SK-N-SH (cell line): ENCODE measurements around the gene BTRC. TPM values are rescaled to one million over a fixed set of nuclear protein-coding genes. Genes with fewer than 3 reads are reported as not detected.

Experiments used
- CTCF ChIA-PET: fragments of 300-600, 350-600 bp; formaldehyde crosslinking; extraction: SDS; loops from one replicate; lab custom pipeline; 2021; lab: Yijun Ruan, JAX
- POLR2A ChIA-PET: fragments of 350-600 bp; sonication (Branson Sonifier 250); formaldehyde crosslinking; extraction: SDS; loops from one replicate; lab custom pipeline; 2020; ENCODE audit warnings: antibody characterized with exemption, inconsistent platforms; lab: Yijun Ruan, JAX
- DNase-seq: peaks from one replicate; pipeline ENCODE4 v3.0.0; 2012
- H2AFZ ChIP-seq: fragments of 200-600 bp; sonication (generic); 2 replicates; pipeline ENCODE4 v1.8.1; 2016; ENCODE audit warnings: antibody characterized with exemption, mild to moderate bottlenecking, low read depth
- H3F3A ChIP-seq: fragments of 200-600 bp; sonication (generic); replicated peaks from 2 replicates; pipeline ENCODE3; 2016; ENCODE audit warnings: antibody characterized with exemption, mild to moderate bottlenecking; ENCODE audit not compliant: insufficient read depth
- H3K27ac ChIP-seq, 2 experiments: fragments of 200-500 bp in 1 of 2; fragments of 200-600 bp in 1 of 2; sonication (Bioruptor generic) in 1 of 2; sonication (generic), shearing (Covaris generic) in 1 of 2; 2 replicates each; pipeline versions ENCODE4 v1.5.1 to v1.6.1; 2014 to 2016; ENCODE audit warnings: low read depth in 2 of 2, inconsistent platforms in 1 of 2, low read length in 1 of 2, mild to moderate bottlenecking in 1 of 2, mixed read lengths in 1 of 2
- H3K27me3 ChIP-seq: fragments of 200-600 bp; sonication (generic), shearing (Covaris generic); 2 replicates; pipeline ENCODE4 v1.6.1; 2016; ENCODE audit warnings: mixed run types; ENCODE audit not compliant: insufficient read depth
- H3K36me3 ChIP-seq, 2 experiments: fragments of 200-500 bp in 1 of 2; fragments of 200-600 bp in 1 of 2; sonication (Bioruptor generic) in 1 of 2; sonication (generic) in 1 of 2; replicated peaks in 1 of 2; 2 replicates each; pipeline versions ENCODE3 to v1.5.1; 2014 to 2016; ENCODE audit warnings: low read length in 1 of 2, mild to moderate bottlenecking in 1 of 2; ENCODE audit not compliant: insufficient read depth in 2 of 2, control insufficient read depth in 1 of 2
- H3K4me1 ChIP-seq, 2 experiments: fragments of 200-500 bp in 1 of 2; fragments of 200-600 bp in 1 of 2; sonication (Bioruptor generic) in 1 of 2; sonication (generic), shearing (Covaris generic) in 1 of 2; 2 replicates each; pipeline versions ENCODE4 v1.5.1 to v1.6.1; 2014 to 2016; ENCODE audit warnings: low read depth in 1 of 2, low read length in 1 of 2, mixed run types in 1 of 2; ENCODE audit not compliant: insufficient read depth in 2 of 2, control insufficient read depth in 1 of 2
- H3K4me2 ChIP-seq: fragments of 200-600 bp; sonication (generic), shearing (Covaris generic); 2 replicates; pipeline ENCODE4 v1.6.1; 2017; ENCODE audit warnings: mixed run types
- H3K4me3 ChIP-seq, 2 experiments: fragments of 200-500 bp in 1 of 2; fragments of 200-600 bp in 1 of 2; sonication (Bioruptor generic) in 1 of 2; sonication (generic), shearing (Covaris generic) in 1 of 2; 2 replicates each; pipeline versions ENCODE4 v1.5.1 to v1.8.1; 2014 to 2016; ENCODE audit warnings: low read depth in 2 of 2, inconsistent platforms in 1 of 2, low read length in 1 of 2, mild to moderate bottlenecking in 1 of 2, mixed read lengths in 1 of 2, moderate library complexity in 1 of 2
- H3K79me2 ChIP-seq: fragments of 200-600 bp; sonication (generic); 2 replicates; pipeline ENCODE4 v1.8.1; 2017; ENCODE audit warnings: mild to moderate bottlenecking; ENCODE audit not compliant: insufficient read depth
- H3K9ac ChIP-seq: fragments of 200-600 bp; sonication (generic); 2 replicates; pipeline ENCODE4 v1.6.1; 2017; ENCODE audit warnings: mixed run types
- H3K9me2 ChIP-seq: fragments of 200-600 bp; sonication (generic); 2 replicates; pipeline ENCODE4 v1.6.1; 2017; ENCODE audit warnings: mixed run types
- H3K9me3 ChIP-seq: fragments of 200-600 bp; sonication (generic); 2 replicates; pipeline ENCODE4 v1.6.1; 2017; ENCODE audit warnings: mixed run types, mild to moderate bottlenecking, moderate library complexity
- H4K20me1 ChIP-seq: fragments of 200-600 bp; sonication (generic); 2 replicates; pipeline ENCODE4 v1.6.1; 2017; ENCODE audit warnings: mild to moderate bottlenecking, mixed run types; ENCODE audit not compliant: insufficient read depth
- EP300 ChIP-seq, 2 experiments: IDR thresholded peaks; 2 replicates each; pipeline versions ENCODE4 v1.4.0 to v1.6.1; 2012; ENCODE audit warnings: borderline replicate concordance in 1 of 2, low read depth in 1 of 2, low read length in 1 of 2
- GABPA ChIP-seq: IDR thresholded peaks from 2 replicates; pipeline ENCODE4 v1.4.0; 2012; ENCODE audit warnings: low read depth, mild to moderate bottlenecking
- GATA2 ChIP-seq: sonication (generic); formaldehyde crosslinking; IDR thresholded peaks from 2 replicates; pipeline ENCODE4 v1.5.0; 2020; ENCODE audit warnings: mild to moderate bottlenecking, missing genetic modification reagents
- JUND ChIP-seq: IDR thresholded peaks from 2 replicates; pipeline ENCODE4 v1.4.0; 2012
- MEF2A ChIP-seq: IDR thresholded peaks from 2 replicates; pipeline ENCODE4 v1.4.0; 2012; ENCODE audit warnings: low read depth, borderline replicate concordance
- RCOR1 ChIP-seq: fragments of 150-350 bp; IDR thresholded peaks from 2 replicates; pipeline ENCODE4 v1.6.1; 2017; ENCODE audit warnings: antibody characterized with exemption, low read length
- SMC3 ChIP-seq: IDR thresholded peaks from 2 replicates; pipeline ENCODE4 v1.6.1; 2012; ENCODE audit warnings: low read depth, low read length, improper control_type of control experiment
- TAF1 ChIP-seq: IDR thresholded peaks from 2 replicates; pipeline ENCODE4 v1.6.1; 2012; ENCODE audit warnings: low read depth, mild to moderate bottlenecking, low read length, moderate library complexity, borderline replicate concordance
- WGBS: methylation state at CpG from one replicate; pipeline ENCODE4 v1.1.6; 2017; ENCODE audit warnings: low lambda C conversion rate; 5-methylcytosine and 5-hydroxymethylcytosine counted together
- polyA plus RNA-seq, 3 experiments: library from polyadenylated mRNA; depleted of rRNA; stranded (reverse); fragments of >200 nt; gene quantifications; 2 replicates each; pipeline ENCODE4 v1.2.3, GENCODE V29; 2012
- TF ChIP-seq, protein P1 (sequence below): IDR thresholded peaks from 2 replicates; pipeline ENCODE4 v1.4.0; 2012; ENCODE audit warnings: low read depth
- TF ChIP-seq, protein P2 (sequence below): IDR thresholded peaks from 2 replicates; pipeline ENCODE4; 2012
- TF ChIP-seq, protein P3 (sequence below): fragments of 150-350 bp; IDR thresholded peaks from 2 replicates; pipeline ENCODE4 v1.6.1; 2016; ENCODE audit warnings: mild to moderate bottlenecking, low read depth, low read length
- TF ChIP-seq, protein P4 (sequence below): IDR thresholded peaks from 2 replicates; pipeline ENCODE4 v1.6.1; 2012; ENCODE audit warnings: mild to moderate bottlenecking, low read depth, low read length, moderate library complexity
- TF ChIP-seq, protein P5 (sequence below): IDR thresholded peaks from 2 replicates; pipeline ENCODE4 v1.4.0; 2012; ENCODE audit warnings: low read depth, borderline replicate concordance

BTRC gene
- polyA plus RNA-seq, 1 of the 3 experiments (the other 2 are of a cell fraction) = 6.5 TPM

DNA sequence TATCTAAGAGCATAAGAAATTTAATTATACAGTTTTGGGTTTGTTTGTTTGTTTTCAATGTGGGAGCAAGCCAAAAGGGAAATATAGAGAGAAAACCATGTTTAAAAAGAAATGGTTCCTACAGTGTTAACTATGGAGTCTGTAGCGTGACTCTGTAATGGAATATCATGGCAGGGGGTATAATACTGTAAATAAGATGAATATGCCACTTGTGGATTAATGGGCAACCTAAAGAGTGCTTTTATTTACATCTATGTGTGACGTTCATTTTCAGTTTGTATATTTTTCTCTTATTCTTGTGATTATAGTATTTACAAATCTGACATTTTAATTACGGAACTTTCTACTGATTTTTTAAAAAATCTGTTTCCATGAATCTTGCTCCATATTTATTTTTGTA lies 138.2 kb downstream of the BTRC start:
- H3F3A ChIP-seq = no peaks in the 10 kb centered on the region
- H3K9me2 ChIP-seq = no peaks in the 10 kb centered on the region
- H3K27ac ChIP-seq = no peak overlapping the region
- H2AFZ ChIP-seq = no peak overlapping the region
- H3K9ac ChIP-seq = no peak overlapping the region
- H3K4me3 ChIP-seq = no peak overlapping the region
- TF ChIP-seq, protein P1, sequence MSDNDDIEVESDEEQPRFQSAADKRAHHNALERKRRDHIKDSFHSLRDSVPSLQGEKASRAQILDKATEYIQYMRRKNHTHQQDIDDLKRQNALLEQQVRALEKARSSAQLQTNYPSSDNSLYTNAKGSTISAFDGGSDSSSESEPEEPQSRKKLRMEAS = no peak
- TF ChIP-seq EP300 (IDR thresholded peaks at IDR 0.05; ENCODE audit: borderline replicate concordance in 1 of 2, low read depth in 1 of 2, low read length in 1 of 2) (no peak), JUND (no peak), MEF2A (no peak), GABPA (no peak), RCOR1 (no peak), GATA2 (CRISPR knock-in tag) (no peak), TAF1 (no peak), SMC3 (no peak)
- TF ChIP-seq, protein P2, sequence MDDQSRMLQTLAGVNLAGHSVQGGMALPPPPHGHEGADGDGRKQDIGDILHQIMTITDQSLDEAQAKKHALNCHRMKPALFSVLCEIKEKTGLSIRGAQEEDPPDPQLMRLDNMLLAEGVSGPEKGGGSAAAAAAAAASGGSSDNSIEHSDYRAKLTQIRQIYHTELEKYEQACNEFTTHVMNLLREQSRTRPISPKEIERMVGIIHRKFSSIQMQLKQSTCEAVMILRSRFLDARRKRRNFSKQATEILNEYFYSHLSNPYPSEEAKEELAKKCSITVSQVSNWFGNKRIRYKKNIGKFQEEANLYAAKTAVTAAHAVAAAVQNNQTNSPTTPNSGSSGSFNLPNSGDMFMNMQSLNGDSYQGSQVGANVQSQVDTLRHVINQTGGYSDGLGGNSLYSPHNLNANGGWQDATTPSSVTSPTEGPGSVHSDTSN = no peak
- TF ChIP-seq, protein P3, sequence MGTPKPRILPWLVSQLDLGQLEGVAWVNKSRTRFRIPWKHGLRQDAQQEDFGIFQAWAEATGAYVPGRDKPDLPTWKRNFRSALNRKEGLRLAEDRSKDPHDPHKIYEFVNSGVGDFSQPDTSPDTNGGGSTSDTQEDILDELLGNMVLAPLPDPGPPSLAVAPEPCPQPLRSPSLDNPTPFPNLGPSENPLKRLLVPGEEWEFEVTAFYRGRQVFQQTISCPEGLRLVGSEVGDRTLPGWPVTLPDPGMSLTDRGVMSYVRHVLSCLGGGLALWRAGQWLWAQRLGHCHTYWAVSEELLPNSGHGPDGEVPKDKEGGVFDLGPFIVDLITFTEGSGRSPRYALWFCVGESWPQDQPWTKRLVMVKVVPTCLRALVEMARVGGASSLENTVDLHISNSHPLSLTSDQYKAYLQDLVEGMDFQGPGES = no peak
- TF ChIP-seq, protein P4, sequence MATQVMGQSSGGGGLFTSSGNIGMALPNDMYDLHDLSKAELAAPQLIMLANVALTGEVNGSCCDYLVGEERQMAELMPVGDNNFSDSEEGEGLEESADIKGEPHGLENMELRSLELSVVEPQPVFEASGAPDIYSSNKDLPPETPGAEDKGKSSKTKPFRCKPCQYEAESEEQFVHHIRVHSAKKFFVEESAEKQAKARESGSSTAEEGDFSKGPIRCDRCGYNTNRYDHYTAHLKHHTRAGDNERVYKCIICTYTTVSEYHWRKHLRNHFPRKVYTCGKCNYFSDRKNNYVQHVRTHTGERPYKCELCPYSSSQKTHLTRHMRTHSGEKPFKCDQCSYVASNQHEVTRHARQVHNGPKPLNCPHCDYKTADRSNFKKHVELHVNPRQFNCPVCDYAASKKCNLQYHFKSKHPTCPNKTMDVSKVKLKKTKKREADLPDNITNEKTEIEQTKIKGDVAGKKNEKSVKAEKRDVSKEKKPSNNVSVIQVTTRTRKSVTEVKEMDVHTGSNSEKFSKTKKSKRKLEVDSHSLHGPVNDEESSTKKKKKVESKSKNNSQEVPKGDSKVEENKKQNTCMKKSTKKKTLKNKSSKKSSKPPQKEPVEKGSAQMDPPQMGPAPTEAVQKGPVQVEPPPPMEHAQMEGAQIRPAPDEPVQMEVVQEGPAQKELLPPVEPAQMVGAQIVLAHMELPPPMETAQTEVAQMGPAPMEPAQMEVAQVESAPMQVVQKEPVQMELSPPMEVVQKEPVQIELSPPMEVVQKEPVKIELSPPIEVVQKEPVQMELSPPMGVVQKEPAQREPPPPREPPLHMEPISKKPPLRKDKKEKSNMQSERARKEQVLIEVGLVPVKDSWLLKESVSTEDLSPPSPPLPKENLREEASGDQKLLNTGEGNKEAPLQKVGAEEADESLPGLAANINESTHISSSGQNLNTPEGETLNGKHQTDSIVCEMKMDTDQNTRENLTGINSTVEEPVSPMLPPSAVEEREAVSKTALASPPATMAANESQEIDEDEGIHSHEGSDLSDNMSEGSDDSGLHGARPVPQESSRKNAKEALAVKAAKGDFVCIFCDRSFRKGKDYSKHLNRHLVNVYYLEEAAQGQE = no peak
- TF ChIP-seq, protein P5, sequence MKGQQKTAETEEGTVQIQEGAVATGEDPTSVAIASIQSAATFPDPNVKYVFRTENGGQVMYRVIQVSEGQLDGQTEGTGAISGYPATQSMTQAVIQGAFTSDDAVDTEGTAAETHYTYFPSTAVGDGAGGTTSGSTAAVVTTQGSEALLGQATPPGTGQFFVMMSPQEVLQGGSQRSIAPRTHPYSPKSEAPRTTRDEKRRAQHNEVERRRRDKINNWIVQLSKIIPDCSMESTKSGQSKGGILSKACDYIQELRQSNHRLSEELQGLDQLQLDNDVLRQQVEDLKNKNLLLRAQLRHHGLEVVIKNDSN = no peak
- TF ChIP-seq, all 33 proteins: peak for 0
- Histone ChIP-seq H3K4me2 (no peak overlapping the region), H4K20me1 (no peaks in the 10 kb centered on the region), H3K4me1 (peaks cover 3 to 15% of the 10 kb centered on the region in 2 experiments; a peak in 3 of 4 replicates), H3K36me3 (no peaks in the 10 kb centered on the region), H3K27me3 (no peaks in the 10 kb centered on the region), H3K79me2 (no peaks in the 10 kb centered on the region), H3K9me3 (no peaks in the 10 kb centered on the region)
- ChIA-PET POLR2A (no interaction called here), CTCF (interaction anchor here (2.8 to 4.3 kb wide), 2 partner anchors 78 to 278 kb away, joined by 10 to 26 read pairs; no protein-coding TSS in a partner anchor)
- DNase-seq = no peak
- WGBS = 94% methylated on average over 3 of the region's 3 CpGs
